Measurements from ENCODE around the gene CCHCR1.

CCHCR1 gene

DNA sequence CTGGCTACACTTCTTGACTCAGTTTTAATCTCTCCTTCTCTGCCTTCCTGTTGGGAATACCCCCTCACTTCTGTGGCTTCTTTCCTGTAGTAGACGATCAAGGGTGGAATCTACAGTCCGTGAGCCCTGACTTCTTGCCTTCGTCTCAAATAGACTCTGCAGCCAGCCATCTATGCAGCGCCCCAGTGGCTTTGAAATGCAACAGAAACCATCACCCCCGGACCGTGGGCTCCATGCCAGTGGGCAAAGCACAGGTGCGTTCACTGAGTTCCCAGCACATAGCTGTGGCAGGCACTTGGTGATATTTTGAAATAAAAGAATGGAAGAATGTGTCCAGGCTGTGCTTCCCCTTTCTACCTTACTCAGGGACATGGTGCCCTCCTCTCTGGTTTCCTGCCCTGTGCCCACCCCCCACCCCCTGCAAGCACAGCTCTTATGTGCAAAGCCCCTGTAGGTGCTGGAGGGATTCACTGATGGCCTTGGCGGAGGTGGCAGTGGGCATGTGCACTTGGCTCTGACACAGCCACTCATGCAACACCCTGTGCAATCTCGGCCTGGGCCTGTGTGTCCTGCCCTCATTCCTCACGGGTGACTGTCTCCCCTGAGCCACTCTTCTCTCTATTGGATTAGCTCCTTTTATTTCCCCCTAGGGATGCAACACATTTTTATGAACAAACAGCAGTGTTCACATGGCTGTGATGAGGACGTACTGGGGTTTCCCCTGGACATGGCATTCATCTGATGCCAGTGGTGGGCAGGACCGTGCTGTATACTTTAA, 31.8 kb downstream of the CCHCR1 start:
- DNase-seq, result no peak

DNA sequence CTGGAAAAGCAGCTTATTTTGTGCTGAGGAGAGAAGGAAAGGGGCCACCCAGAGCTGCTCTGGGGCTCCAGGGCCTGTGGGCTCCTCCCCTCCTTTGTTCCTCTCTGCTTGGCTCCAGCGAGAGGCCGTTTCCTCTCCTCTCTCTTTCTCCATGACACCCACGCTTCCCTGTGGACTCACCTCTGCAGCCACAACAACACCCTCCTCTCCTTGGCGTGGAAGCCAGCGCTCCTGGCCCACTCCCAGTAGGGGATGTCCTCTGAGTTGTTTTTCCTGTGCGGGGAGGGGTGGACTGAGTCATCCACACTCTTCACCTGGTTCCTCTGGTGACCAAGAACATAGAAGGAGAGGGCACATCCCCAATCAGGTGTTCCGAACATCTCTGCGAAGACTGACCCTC, 32.4 kb downstream of the CCHCR1 start:
- no peak for DNase-seq

DNA sequence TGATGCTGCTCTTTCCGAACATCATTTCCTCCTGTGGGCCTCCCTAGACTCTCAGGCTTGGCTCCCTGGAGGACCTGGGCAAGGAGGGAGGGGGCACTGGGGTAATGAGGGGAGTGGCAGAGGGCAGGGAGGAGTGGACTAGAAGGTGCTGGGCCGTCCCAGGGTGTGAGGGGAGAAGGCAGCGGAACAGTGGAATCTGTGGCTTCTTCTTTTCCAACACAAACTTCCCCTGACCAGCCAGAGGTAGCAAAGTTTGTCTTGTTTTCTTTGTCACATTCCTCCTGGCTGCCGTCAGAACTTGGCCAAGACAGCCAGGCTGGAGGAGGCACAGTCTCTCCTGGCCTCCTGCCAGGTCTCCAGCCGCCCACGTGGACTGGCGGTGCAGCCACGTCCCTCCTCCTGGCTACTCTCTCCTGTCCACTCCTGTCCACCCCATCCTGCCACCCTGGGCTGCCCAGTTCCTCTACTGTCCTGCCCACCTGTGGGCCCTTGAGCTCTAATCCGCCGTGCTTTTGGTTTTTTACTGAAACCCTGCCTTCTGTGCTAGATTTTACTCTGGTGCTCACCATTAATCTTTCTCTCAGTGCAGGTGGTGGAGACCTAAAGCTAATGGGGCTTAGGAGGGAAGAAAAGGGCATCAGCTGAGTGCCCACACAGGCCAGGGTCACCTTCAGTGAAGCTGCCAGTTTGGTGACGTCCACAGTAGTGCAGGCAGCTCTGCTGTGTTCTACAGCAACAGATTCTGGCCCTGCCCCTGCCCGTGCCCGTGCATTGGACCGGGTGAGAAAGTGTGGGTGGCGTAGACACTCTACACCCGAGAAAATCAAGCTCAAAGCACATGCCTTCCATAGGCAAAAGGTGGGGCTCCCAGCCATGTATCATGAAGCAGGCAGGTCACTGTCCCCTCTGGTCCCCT, 34.6 kb downstream of the CCHCR1 start:
- DNase-seq, result peak; percentile 51

DNA sequence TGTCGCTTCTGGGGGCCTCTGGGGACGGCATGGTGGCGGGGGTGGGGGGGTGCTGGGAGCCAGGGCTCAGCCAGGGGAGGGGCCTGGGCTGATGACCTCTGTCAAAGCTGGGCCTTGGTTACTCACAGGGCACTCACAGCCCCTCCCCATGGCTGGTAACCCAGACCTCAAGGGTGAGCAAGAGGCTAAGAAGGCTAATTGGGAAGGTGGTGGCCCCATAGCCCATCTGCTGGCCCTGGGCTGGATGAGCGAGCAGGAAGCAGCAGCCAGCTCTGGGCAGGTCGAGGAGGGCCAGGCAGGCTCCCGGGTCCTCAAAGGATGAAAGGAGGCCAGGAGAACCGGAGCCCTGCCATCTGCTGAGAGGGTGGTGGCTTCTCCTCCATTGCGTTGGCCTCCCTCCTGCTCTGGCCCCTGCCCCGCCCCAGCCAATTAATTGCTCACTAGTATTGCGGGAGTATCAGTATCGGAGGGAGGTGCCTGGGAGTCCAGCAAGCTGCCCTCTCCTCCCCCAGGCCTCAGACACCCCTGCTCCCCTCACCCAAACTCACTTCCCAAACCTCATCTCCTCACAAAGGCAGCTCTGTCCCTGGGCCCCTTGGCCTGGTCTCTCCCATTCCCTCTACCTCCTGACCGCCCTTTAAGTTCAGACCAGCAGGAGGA, 36.3 kb downstream of the CCHCR1 start:
- DNase-seq, result no peak

DNA sequence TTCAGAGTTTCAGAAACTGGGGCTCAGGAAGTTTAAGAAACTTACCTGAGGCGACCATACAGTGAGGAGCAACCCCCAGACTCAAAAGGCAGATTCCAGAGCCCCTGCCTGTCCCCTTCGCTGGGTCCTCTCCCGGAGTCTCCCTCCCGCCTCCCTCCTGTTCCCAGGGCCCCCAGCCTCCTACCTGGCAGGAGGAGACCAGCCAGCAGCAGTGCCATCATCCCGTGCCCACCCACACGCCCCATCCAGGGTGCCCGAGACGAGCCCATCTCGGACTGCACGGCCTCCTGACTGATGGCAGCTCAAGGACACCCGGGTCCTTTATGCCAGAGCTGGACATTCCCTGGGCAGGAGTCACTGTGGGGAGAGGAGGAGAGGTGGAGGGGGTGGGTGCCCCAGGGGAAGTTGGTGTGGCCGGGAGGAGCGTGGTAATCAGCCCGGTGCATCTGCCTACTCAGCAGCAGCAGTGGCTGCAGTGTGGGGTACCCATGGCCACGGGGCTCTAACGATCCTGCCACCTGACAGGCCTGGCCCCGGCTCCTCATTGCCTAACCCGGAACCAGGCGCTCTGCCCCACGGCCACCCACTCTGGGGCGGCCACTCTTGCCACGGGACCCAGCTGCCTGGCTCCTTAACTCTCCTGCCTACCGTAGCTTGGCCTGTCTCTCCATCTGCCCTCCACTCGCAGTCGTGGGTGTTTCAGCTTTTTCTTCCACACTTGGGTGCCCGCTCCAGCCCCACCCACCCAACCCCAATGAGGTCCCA, 37.3 kb downstream of the CCHCR1 start, which contains the start of gene CDSN:
CDSN (minus strand) TSS at position 296 of the 765 bp plus-strand sequence; CDS start at position 269, 27 bp downstream.
- no peak for DNase-seq

DNA sequence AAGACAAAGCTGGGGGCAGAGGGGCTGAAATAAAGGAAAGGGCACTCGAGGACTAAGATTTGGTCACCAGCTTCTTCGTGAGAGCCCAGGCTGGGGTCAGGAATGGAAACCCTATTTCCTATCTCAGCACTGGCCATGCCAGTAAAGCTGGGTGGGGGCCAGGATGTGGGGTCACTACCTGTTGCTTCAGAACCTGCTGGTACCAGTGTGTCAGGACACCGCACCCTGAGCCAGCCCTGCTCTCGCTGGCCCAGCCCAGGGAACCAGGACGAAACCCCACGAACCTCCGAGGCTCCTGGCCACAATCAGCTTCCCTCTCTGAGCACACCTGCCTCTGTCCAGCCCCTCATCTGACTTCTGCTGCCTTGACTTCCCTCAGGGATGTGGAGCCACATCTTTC, 39.4 kb downstream of the CCHCR1 start:
- no peak for DNase-seq

DNA sequence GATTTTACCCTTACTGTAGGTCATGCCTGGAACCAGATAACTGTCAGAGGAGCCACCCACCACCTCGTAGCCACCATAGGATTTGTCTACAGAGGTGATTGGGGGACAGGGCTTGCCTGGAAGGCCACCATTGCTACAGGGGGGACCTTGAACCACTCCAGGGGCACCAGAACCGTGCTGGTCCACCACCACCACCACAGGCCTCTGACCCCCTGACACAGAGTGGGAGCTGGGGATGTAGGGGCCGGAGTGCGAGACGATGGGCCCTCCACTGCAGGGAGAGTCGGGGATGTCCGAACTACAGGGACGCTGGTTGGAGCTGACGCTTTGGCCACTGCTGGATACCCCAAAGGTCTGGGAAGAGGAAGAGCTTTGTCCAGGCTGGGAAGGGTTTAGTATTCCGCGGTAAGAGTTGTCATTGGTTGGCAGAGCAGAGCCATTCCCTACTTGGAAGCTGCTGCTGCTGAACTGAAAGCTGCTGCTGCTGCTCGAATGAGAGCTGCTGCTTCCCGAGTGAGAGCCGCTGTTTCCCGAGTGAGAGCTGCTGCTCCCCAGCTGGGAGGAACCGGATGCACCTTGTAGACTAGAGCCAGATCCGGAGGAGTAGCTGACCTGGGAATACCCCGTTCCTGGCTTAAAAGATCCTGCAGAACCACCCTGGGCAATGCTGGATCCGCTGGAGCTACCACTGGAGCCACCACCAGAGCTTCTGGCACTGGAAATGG, 40.8 kb downstream of the CCHCR1 start:
- no peak for DNase-seq

DNA sequence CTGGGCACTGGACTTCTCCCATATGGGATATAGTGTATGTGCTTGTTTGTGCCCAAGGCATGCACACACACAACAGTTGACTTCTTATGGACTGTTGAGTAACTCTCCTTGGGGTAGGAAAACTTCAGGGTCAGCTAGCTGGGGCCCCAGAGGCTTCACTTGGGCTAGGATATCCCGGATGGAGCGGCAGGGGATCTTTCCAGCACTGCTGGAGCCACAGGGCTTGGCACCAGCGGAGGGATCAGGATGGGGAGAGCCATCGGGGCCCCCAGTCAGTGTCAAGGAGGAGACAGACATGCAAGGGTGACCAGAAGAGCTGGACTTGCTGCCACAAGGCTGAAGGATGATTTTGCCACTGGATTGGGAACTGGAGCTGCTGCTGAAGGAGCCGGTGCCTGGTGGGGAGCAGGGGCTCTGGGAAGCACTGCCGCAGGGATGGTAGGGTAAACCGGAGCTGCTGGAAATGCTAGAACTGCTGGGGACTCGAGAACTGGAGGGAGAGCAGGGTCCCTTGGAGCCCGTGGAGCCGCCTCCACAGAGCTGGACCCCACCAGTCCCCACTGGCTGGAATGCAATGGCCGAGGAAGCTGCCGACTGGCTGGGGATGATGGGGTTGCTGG, 41.6 kb downstream of the CCHCR1 start:
- DNase-seq, result no peak

DNA sequence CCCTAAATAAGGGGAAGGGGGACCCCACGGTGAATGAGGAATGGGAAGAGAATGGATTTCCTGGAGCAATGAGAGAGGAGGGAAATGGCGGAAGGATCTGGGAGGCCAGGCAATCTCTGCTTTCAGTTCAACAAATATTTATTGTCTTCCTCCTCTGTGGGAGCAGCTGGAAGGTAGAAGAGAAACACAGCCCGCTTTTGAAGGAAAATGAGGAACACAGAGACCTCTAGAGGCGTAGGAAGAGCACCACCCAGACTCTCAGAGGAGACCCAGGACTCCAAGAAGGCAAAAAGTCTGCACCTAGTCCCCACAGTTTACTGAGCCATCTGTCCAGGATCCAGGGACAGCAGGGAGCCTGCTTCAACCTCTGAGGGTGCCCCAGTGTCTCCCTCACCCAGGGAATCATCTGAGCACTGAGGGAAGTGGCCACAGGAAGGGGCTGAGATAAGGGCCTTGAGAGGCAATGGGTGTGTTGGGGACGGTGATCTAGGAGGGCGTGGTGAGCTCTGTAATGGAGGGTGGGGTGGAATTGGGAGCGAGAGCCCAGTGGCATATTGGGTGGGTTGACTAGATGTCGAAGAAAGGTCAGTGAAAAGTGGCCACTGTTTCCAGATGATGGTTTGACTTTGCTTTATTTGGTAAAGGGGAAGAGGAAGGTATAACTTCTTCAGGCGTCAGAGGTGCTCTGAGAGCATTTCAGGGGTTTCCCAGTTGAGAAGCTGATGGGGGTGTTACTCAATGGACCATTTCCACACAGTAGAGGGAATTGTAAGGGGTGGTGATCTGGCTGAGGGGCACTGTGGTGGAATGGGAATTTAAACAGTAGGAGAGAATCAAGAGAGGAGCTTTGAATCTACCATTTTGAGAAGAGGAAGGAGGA, 42.4 kb downstream of the CCHCR1 start:
- peak; percentile 53 for DNase-seq

DNA sequence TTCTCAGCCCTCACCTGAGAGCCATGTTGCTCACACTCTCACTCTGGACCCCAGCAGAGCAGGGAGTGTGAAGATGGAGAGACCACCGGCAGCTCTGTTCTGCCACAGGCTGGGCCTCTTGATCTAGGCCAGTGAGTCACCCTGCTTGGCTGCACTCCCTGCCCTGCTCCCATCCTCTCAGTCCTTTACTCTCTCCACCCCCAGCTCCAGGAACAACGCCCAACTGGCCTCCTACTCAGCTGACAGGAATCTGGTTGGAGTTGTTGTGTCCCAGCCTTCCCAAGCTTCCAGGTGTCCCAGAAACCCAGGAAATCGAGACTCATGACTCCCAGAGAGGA, 43.1 kb downstream of the CCHCR1 start, which contains the start of gene PSORS1C1:
PSORS1C1 (plus strand) TSS at position 260 of the 338 bp plus-strand sequence. CDS start 14,833 bp downstream, outside the sequence.
- peak; percentile 70 for DNase-seq

DNA sequence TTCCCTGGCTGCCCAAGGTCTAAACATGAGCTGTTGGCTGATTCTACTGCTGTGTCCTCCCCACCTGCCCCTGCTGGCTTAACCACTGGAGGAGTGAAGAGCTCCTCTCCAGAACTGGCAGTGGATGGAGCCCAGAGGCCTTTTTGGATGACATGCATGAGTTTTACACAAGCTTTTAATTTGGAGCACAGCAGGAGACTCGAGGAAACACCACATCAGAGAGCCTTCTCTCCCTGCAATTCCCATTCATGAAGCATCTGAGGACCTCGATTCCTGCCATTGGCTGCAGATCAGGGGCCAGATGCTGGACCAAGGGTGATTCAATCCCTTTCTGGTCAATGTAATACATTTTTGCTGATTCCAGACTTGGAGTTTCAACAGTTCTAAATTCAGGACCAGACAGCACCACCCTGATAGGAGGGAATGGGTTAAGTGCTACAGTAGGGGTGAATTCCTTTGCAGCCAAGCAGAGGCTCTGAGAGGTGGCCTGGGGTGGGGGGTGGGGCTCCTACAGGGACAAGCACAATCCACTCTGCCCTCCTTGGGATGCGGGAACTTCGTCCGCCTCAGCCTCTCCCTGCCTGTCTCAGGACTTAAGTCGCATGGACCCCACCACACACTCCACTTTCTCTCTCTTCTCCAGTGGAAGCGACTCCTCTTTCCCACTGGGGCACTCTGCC, 43.6 kb downstream of the CCHCR1 start:
- no peak for DNase-seq

DNA sequence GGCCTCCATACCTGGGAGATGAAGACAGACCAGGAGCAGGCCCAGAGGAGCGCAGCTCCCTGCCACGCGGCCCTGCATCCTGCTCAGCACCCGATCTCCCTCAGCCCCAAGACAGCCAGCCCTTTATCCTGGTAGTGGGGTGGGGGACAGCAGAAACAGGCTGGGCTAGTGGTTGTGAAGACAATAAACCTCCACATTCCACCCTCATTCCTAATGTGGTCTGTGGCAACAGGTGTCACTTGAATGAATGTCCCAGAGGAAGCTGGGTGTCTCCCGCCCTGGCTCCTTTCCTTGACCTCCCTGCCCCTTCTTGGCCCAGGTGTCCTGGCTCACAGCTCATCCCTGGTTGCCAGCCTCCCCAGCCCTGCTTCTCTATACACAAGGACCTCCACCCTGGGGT, 45.1 kb downstream of the CCHCR1 start, which contains the start of gene C6orf15:
C6orf15 (minus strand) TSS at position 98 of the 400 bp plus-strand sequence; CDS start at position 78, 20 bp downstream.
- no peak for DNase-seq

DNA sequence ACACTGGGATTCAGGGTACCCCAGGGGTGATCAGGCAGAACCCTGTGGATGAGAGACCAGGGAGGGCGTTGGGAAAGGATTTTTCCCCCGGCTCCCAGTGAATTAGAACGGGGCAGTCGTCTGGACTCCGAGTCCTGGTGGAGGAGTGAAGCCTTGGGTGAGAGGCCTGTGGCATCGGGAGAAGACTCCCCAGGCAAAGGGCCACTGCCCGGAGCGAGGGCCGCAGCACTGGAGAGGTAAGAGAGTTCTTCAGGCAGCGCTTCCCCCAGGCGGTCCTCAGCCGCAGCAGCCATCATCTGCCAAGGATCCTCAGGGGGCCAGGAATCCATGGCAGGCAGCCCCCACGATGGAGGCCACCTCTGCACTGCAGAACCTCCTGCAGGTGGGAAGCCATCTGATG, 45.9 kb downstream of the CCHCR1 start:
- no peak for DNase-seq

DNA sequence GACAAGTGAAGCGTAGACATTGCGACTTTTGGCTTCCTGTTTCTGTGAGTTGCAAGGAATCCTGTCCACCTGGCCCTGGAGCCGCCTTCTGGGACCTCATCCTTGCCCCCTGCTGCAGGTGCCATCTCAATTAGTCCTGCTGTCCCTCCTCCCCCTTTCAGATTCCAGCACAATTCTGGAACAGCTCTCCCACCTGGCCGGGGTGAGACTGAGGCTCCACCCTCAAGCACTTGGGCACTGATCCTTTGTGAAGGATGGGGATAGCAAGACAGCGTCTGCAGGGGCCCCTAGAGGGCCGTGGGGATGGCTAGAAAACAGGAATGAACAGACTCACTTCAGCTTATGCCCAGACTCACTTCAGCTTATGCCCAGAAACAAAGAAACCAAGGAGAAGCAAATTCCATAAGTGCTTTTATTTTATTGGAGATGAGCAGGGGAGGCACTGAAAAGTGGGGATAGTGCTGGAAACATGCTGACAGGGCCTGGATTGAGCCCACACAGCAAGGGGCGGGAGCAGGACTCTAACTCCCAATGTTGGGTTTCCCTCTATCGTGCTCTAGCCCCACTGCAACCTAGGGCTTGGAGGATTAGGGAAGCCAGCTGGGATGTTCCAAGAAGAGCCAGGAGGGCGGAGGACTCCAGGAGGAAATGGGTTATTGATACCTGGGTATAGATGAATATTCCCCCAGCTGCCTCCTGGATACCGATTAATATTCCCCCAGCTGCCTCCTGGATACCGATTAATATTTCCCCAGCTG, 46.6 kb downstream of the CCHCR1 start:
- DNase-seq, result no peak

DNA sequence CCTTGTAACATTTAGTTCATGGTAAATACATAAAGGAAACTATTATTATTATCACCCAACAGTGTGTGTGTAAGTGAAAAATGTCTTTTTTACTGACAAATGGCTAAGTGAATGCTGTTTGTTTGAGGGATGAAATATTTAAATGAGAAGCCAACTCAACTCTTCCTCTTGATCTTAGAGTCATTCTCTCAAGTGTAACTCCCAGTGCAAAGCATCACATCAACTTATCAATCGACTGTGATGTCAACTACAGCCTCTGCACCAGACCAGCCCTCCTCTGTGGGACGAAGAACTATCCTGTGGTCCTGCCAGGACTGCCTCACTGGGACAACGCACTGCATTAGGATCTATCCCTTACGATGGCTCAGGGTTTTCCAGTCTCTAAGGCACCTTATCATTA, 50.5 kb downstream of the CCHCR1 start:
- DNase-seq, result no peak

DNA sequence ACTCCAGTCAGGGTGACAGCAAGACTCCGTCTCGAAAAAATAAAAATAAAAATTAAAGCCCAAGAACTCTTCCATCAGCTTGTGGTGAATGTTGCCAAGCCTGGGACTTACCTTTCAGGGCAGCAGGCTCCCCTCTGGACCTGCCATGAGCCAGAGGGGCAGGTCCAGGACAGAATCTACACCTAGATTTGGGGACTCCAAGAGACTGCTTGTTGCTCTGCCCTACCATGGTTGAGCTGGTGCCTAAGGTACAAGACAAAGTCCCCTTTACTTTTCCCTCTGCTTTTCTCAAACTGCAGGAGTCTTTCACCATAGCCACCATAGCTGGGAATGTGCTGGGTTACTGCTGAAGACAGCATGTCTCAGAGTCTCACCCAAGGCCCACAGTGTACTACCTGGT, 54.5 kb downstream of the CCHCR1 start:
- DNase-seq, result no peak

DNA sequence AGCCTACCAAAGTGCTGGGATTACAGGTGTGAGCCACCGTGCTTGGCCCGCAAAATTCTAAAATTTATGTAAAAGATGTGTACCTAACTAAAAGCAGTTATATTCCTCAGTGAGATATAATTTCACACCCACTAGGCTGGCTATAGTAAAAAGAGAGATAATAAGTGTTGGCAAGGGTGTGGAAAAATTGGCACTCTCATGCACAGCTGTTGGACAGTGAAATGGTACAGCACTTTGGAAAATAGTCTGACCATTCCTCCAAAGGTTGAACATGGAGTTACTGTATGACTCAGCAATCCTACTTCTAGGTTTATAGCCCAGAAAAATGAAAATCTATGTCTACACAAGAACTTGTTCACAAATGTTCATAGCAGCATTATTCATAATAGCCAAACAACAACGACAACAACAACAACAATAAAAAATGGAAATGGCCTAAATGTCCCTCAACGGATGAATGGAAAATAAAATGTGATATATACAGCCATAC, 59.1 kb downstream of the CCHCR1 start:
- DNase-seq, result no peak

DNA sequence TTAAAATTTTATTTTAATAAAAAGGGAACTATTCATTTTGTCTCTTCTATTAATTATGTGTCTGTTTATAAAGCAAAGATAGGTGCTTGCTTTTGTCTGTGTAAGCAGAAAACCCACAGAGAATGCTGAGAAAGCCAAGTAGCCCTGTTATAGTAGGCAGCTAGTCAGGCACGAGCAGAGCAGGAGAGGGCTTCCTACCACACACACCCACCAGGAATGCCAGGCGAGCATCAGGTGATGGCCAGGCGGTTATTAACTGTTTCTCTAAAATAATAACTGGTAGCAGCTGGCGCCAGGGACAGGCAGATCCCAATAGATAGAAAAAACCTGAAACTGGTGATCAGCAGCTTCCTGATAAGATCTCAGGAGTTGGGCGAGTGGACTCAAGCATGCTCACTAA, 60.9 kb downstream of the CCHCR1 start:
- no peak for DNase-seq

DNA sequence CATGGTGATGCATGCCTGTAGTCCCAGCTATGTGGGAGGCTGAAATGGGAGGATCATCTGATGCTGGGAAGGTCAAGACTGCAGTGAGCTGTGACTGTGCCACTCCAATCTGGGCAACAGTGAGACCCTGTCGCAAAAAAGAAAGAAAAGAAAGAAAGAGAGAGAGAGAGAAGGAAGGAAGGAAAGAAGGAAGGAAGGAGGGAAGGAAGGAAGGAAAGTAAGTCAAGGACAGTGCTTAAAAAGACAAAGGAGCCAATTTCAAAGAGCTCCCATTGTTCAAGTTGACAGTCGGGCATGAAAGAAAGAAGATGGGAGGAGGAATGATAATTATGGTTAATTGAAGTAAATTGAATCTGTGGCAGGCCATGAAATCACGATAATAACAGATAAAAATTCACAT, 61.4 kb downstream of the CCHCR1 start:
- no peak for DNase-seq
